ENCODE results near the gene ZEB1.

The ZEB1 gene

DNA sequence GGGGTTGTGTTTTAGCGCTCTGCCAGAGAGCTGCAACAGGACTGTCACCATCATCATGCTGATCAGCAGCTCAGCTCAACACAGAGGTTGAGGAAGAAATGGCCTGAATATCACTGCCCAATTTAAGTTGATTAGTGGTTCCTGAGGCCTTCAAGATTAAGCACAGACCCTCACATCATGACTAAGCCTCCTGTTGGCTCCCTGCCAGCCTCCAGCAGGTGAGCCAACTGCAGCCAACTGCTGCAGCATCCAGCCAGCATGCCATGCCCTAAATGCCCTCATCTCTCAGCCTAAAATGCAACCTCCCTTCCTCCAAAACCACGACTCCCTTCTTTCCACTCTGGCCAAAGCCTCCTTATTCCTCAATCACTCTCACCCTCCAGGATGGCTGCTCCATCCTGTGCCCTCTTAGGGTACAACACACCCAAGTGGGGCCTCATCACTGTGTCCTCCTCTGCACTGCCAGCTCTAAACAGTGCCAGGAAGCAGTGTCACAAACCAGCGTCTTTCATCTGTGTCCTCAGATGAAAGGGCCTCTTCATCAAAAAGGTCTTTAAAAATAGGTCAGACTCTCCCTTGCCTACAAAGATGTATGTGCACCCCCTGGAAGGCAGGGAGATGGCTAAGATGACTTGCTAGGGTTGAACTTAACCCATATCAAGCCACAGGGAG lies 259.3 kb downstream of the ZEB1 start:
- no peaks in the 10 kb centered on the region for H3K36me3 ChIP-seq (replicated peaks; ENCODE audit: insufficient read depth, low read length)
- no peak overlapping the region for H2AFZ ChIP-seq (ENCODE audit: low read length)
- no peak for DNase-seq
- H3K4me2 ChIP-seq (ENCODE audit: low read depth, low read length): no peak overlapping the region
- no peaks in the 10 kb centered on the region for H4K20me1 ChIP-seq (ENCODE audit: insufficient read depth, low read length)
- H3K9ac ChIP-seq (ENCODE audit: low read length): no peak overlapping the region
- H3K4me3 ChIP-seq (ENCODE audit: low read length): no peak overlapping the region
- no peaks in the 10 kb centered on the region for H3K9me2 ChIP-seq (replicated peaks; ENCODE audit: insufficient read depth, low read length)
- H3K27ac ChIP-seq (ENCODE audit: low read length): no peak overlapping the region
- no peaks in the 10 kb centered on the region for H3K4me1 ChIP-seq (ENCODE audit: low read length)
- TF ChIP-seq EZH2phosphoT487 (IDR thresholded peaks at IDR 0.05; ENCODE audit: low read length) (no peak), EZH2 (optimal IDR thresholded peaks at IDR 0.05; ENCODE audit: low read depth, low read length) (no peak)
- TF ChIP-seq, protein P1, sequence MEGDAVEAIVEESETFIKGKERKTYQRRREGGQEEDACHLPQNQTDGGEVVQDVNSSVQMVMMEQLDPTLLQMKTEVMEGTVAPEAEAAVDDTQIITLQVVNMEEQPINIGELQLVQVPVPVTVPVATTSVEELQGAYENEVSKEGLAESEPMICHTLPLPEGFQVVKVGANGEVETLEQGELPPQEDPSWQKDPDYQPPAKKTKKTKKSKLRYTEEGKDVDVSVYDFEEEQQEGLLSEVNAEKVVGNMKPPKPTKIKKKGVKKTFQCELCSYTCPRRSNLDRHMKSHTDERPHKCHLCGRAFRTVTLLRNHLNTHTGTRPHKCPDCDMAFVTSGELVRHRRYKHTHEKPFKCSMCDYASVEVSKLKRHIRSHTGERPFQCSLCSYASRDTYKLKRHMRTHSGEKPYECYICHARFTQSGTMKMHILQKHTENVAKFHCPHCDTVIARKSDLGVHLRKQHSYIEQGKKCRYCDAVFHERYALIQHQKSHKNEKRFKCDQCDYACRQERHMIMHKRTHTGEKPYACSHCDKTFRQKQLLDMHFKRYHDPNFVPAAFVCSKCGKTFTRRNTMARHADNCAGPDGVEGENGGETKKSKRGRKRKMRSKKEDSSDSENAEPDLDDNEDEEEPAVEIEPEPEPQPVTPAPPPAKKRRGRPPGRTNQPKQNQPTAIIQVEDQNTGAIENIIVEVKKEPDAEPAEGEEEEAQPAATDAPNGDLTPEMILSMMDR (IDR thresholded peaks at IDR 0.05; ENCODE audit: low read length): no peak
- H3F3A ChIP-seq (ENCODE audit: insufficient read depth, low read length): no peaks in the 10 kb centered on the region
- H3K79me2 ChIP-seq (ENCODE audit: low read length): no peaks in the 10 kb centered on the region
- H3K27me3 ChIP-seq (replicated peaks; ENCODE audit: insufficient read depth, low read length): no peaks in the 10 kb centered on the region
- no peaks in the 10 kb centered on the region for H3K9me3 ChIP-seq (replicated peaks; ENCODE audit: insufficient read depth, low read length)

DNA sequence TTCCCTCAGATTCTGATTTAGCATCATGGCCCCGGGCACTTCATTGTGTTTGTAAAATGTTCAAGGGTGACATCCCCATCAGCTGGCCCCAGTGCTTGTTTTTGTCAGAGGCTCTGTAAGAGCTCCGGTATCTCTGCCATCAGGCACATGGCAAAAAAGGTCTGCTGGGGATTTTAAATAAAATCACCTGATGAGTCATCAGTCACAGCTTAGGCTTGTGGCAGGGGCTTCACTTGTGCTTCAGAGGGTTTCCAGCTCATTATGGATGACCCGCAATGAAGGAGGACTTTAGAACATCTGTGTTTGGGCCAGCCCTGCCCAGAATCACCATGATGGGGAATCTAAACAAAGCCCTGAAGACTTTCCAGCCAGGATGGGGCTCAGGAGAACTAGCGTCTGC lies 259.9 kb downstream of the ZEB1 start:
- H3K27me3 ChIP-seq (replicated peaks; ENCODE audit: insufficient read depth, low read length): no peaks in the 10 kb centered on the region
- no peak overlapping the region for H3K4me3 ChIP-seq (ENCODE audit: low read length)
- H3K36me3 ChIP-seq (replicated peaks; ENCODE audit: insufficient read depth, low read length): no peaks in the 10 kb centered on the region
- TF ChIP-seq, protein P1 (IDR thresholded peaks at IDR 0.05; ENCODE audit: low read length): no peak
- TF ChIP-seq EZH2 (optimal IDR thresholded peaks at IDR 0.05; ENCODE audit: low read depth, low read length) (no peak), EZH2phosphoT487 (IDR thresholded peaks at IDR 0.05; ENCODE audit: low read length) (no peak)
- H3K27ac ChIP-seq (ENCODE audit: low read length): no peak overlapping the region
- no peaks in the 10 kb centered on the region for H3K79me2 ChIP-seq (ENCODE audit: low read length)
- DNase-seq: no peak
- H3K9me2 ChIP-seq (replicated peaks; ENCODE audit: insufficient read depth, low read length): no peaks in the 10 kb centered on the region
- H4K20me1 ChIP-seq (ENCODE audit: insufficient read depth, low read length): no peaks in the 10 kb centered on the region
- H3K4me1 ChIP-seq (ENCODE audit: low read length): no peaks in the 10 kb centered on the region
- no peak overlapping the region for H3K4me2 ChIP-seq (ENCODE audit: low read depth, low read length)
- H2AFZ ChIP-seq (ENCODE audit: low read length): no peak overlapping the region
- H3K9me3 ChIP-seq (replicated peaks; ENCODE audit: insufficient read depth, low read length): no peaks in the 10 kb centered on the region
- no peaks in the 10 kb centered on the region for H3F3A ChIP-seq (ENCODE audit: insufficient read depth, low read length)
- H3K9ac ChIP-seq (ENCODE audit: low read length): no peak overlapping the region
